H1 (cell line): Measurements from ENCODE around the gene OOSP3.

ENCODE experiments used
- ASH2L ChIP-seq: fragments of 200-600, 300-600 bp; sonication (generic); IDR thresholded peaks from one replicate; pipeline ENCODE4 v1.7.1; 2017; ENCODE audit warnings: low read length
- CBX5 ChIP-seq: fragments of 300-800, 300-1000 bp; sonication (generic); IDR thresholded peaks from 2 replicates; pipeline ENCODE4 v1.7.1; 2016; ENCODE audit warnings: antibody characterized with exemption, low read length, low read depth
- CEBPB ChIP-seq: IDR thresholded peaks from 2 replicates; pipeline ENCODE4 v1.6.1; 2012; ENCODE audit warnings: low read depth, low read length
- EP300 ChIP-seq, 2 experiments: IDR thresholded peaks; 1 replicate in 1 of 2; 2 replicates in 1 of 2; pipeline ENCODE4 v1.6.1; 2011 to 2012; ENCODE audit warnings: low read depth in 2 of 2, low read length in 2 of 2, mild to moderate bottlenecking in 2 of 2, borderline replicate concordance in 1 of 2, inconsistent platforms in 1 of 2, moderate library complexity in 1 of 2
- NRF1 ChIP-seq: IDR thresholded peaks from 2 replicates; pipeline ENCODE4 v1.6.1; 2011; ENCODE audit warnings: mild to moderate bottlenecking, low read depth, low read length, improper control_type of control experiment
- POLR2A ChIP-seq, 2 experiments: IDR thresholded peaks; 1 replicate in 1 of 2; 2 replicates in 1 of 2; pipeline ENCODE4 v1.6.1; 2011; ENCODE audit warnings: low read depth in 2 of 2, low read length in 2 of 2, mild to moderate bottlenecking in 2 of 2; ENCODE audit errors: control extremely low read depth in 1 of 2
- POLR2AphosphoS5 ChIP-seq: IDR thresholded peaks from 2 replicates; pipeline ENCODE4 v1.6.1; 2011; ENCODE audit warnings: low read depth, low read length
- RAD21 ChIP-seq, 2 experiments: IDR thresholded peaks in 1 of 2; conservative IDR thresholded peaks in 1 of 2; 2 replicates each; pipeline ENCODE4 v1.6.1; 2011; ENCODE audit warnings: low read depth in 2 of 2, low read length in 2 of 2, improper control_type of control experiment in 1 of 2, inconsistent platforms in 1 of 2, mild to moderate bottlenecking in 1 of 2, moderate library complexity in 1 of 2
- RFX5 ChIP-seq: IDR thresholded peaks from 2 replicates; pipeline ENCODE4 v1.6.1; 2011; ENCODE audit warnings: low read depth, low read length, improper control_type of control experiment, borderline replicate concordance
- SAP30 ChIP-seq: fragments of 300-600 bp; sonication (generic); IDR thresholded peaks from 2 replicates; pipeline ENCODE4 v1.7.1; 2012; ENCODE audit warnings: low read length, moderate library complexity, mild to moderate bottlenecking, inconsistent platforms; ENCODE audit not compliant: insufficient read depth, insufficient replicate concordance
- TEAD4 ChIP-seq: IDR thresholded peaks from 2 replicates; pipeline ENCODE4 v1.6.1; 2012; ENCODE audit warnings: low read depth, low read length, inconsistent platforms, mixed read lengths
- TF ChIP-seq, protein P1 (sequence below), 3 experiments: IDR thresholded peaks; 1 replicate in 2 of 3; 2 replicates in 1 of 3; pipeline versions ENCODE4 v1.5.1 to v1.6.1; 2011; ENCODE audit warnings: low read length in 3 of 3, mild to moderate bottlenecking in 3 of 3, inconsistent platforms in 2 of 3, low read depth in 1 of 3, moderate library complexity in 1 of 3; ENCODE audit not compliant: insufficient read depth in 1 of 3; ENCODE audit errors: control extremely low read depth in 1 of 3
- TF ChIP-seq, protein P2 (sequence below): IDR thresholded peaks from 2 replicates; pipeline ENCODE4 v1.6.1; 2011; ENCODE audit warnings: low read length, improper control_type of control experiment
- TF ChIP-seq, protein P3 (sequence below): IDR thresholded peaks from 2 replicates; pipeline ENCODE4 v1.6.1; 2012; ENCODE audit warnings: inconsistent platforms

DNA sequence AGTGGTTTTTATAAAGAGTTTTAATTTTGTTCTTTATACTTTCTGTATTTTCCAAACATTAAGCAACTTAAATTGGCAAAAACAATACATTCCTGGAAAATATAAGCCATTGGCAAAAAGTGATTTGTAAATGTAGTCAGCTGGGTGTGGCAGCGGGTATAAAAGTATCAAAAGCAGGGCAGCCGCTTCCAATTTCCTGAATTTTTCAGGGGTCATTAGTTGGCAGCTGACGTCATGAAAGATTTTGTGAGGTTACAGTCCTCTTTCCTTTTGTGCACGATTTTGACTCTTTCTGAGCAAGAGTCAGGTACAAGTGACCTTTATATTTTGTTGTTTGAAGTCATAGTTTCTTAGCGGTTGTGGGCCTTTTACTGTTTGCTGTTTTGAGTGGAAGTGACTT lies at the start of gene OOSP3:
- TF ChIP-seq POLR2AphosphoS5 (no peak), ASH2L (no peak), NRF1 (no peak), POLR2A (IDR thresholded peaks at IDR 0.05; ENCODE audit: control extremely low read depth in 1 of 2, low read depth in 2 of 2, low read length in 2 of 2) (no peak), CBX5 (no peak), SAP30 (no peak), CEBPB (no peak), RFX5 (no peak), RAD21 (IDR thresholded peaks at IDR 0.05 in 1 of 2, conservative IDR thresholded peaks at IDR 0.05 in 1 of 2; ENCODE audit: low read depth in 2 of 2, low read length in 2 of 2) (no peak), EP300 (IDR thresholded peaks at IDR 0.05; ENCODE audit: borderline replicate concordance in 1 of 2, low read depth in 2 of 2, low read length in 2 of 2) (no peak), TEAD4 (no peak)
- TF ChIP-seq, protein P1, sequence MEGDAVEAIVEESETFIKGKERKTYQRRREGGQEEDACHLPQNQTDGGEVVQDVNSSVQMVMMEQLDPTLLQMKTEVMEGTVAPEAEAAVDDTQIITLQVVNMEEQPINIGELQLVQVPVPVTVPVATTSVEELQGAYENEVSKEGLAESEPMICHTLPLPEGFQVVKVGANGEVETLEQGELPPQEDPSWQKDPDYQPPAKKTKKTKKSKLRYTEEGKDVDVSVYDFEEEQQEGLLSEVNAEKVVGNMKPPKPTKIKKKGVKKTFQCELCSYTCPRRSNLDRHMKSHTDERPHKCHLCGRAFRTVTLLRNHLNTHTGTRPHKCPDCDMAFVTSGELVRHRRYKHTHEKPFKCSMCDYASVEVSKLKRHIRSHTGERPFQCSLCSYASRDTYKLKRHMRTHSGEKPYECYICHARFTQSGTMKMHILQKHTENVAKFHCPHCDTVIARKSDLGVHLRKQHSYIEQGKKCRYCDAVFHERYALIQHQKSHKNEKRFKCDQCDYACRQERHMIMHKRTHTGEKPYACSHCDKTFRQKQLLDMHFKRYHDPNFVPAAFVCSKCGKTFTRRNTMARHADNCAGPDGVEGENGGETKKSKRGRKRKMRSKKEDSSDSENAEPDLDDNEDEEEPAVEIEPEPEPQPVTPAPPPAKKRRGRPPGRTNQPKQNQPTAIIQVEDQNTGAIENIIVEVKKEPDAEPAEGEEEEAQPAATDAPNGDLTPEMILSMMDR (IDR thresholded peaks at IDR 0.05; ENCODE audit: control extremely low read depth in 1 of 3, insufficient read depth in 1 of 3, low read depth in 1 of 3, low read length in 3 of 3) = no peak
- TF ChIP-seq, protein P2, sequence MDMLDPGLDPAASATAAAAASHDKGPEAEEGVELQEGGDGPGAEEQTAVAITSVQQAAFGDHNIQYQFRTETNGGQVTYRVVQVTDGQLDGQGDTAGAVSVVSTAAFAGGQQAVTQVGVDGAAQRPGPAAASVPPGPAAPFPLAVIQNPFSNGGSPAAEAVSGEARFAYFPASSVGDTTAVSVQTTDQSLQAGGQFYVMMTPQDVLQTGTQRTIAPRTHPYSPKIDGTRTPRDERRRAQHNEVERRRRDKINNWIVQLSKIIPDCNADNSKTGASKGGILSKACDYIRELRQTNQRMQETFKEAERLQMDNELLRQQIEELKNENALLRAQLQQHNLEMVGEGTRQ = no peak
- TF ChIP-seq, protein P3, sequence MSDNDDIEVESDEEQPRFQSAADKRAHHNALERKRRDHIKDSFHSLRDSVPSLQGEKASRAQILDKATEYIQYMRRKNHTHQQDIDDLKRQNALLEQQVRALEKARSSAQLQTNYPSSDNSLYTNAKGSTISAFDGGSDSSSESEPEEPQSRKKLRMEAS = no peak
